NCI-H510A (cell line): ENCODE data around the gene IMMP2L.
"Not testable (repeated sequence)": the region's sequence is repeated elsewhere in the genome, so short reads cannot be mapped to it uniquely, and the experiment has no call there.

Experiments used
- DNase-seq: peaks from one replicate; lab custom pipeline; 2025; lab: John Stamatoyannopoulos, UW

IMMP2L gene

GRCh38 chr7:111074748-111075146, 487.5 kb downstream of the IMMP2L start:
- no peak for DNase-seq

- no peak for DNase-seq
Observed at GRCh38 chr7:111074071-111074747, 488.1 kb downstream of the IMMP2L start.

GRCh38 chr7:111072658-111073057, 489.6 kb downstream of the IMMP2L start:
- not testable (repeated sequence) for DNase-seq

GRCh38 chr7:111071556-111071955, 490.7 kb downstream of the IMMP2L start:
- DNase-seq, result no peak

- DNase-seq, result no peak
Observed at GRCh38 chr7:111068618-111069017, 493.7 kb downstream of the IMMP2L start.

GRCh38 chr7:111067682-111068081, 494.6 kb downstream of the IMMP2L start:
- no peak for DNase-seq

GRCh38 chr7:111067251-111067650, 495.0 kb downstream of the IMMP2L start:
- no peak for DNase-seq

- no peak for DNase-seq
Observed at GRCh38 chr7:111063166-111063565, 499.1 kb downstream of the IMMP2L start.

GRCh38 chr7:111059833-111060232, 502.5 kb downstream of the IMMP2L start:
- DNase-seq, result no peak

- no peak for DNase-seq
Observed at GRCh38 chr7:111057066-111057465, 505.2 kb downstream of the IMMP2L start.

- DNase-seq, result no peak
Observed at GRCh38 chr7:111056371-111056770, 505.9 kb downstream of the IMMP2L start.

- no peak for DNase-seq
Observed at GRCh38 chr7:111053035-111053434, 509.3 kb downstream of the IMMP2L start.

GRCh38 chr7:111051832-111052231, 510.5 kb downstream of the IMMP2L start:
- no peak for DNase-seq

GRCh38 chr7:111050875-111051416, 511.3 kb downstream of the IMMP2L start:
- no peak for DNase-seq

- no peak for DNase-seq
Observed at GRCh38 chr7:111049971-111050680, 512.2 kb downstream of the IMMP2L start.

- no peak for DNase-seq
Observed at GRCh38 chr7:111047595-111047994, 514.7 kb downstream of the IMMP2L start.

- DNase-seq, result no peak
Observed at GRCh38 chr7:111045449-111045848, 516.8 kb downstream of the IMMP2L start.

GRCh38 chr7:111043561-111043960, 518.7 kb downstream of the IMMP2L start:
- no peak for DNase-seq

GRCh38 chr7:111042842-111043241, 519.5 kb downstream of the IMMP2L start:
- DNase-seq, result no peak

GRCh38 chr7:111041577-111041976, 520.7 kb downstream of the IMMP2L start:
- DNase-seq, result no peak

- DNase-seq, result no peak
Observed at GRCh38 chr7:111038185-111038584, 524.1 kb downstream of the IMMP2L start.

- DNase-seq, result no peak
Observed at GRCh38 chr7:111031916-111032315, 530.4 kb downstream of the IMMP2L start.

- DNase-seq, result no peak
Observed at GRCh38 chr7:111030336-111030735, 532.0 kb downstream of the IMMP2L start.
